Muscle of arm (tissue), 12 donors: ENCODE results near the gene PDE6A. TPM values are rescaled to one million over a fixed set of nuclear protein-coding genes. Genes with fewer than 3 reads are reported as not detected.
"Not testable (repeated sequence)": the region's sequence is repeated elsewhere in the genome, so short reads cannot be mapped to it uniquely, and the experiment has no call there.

Experiments used
- DNase-seq: peaks from one replicate; pipeline ENCODE4 v3.0.0-alpha.2; 2013
- polyA plus RNA-seq, 12 donors: library from polyadenylated mRNA; unstranded; fragments of 120-200 nt; gene quantifications; one replicate each; pipeline ENCODE4 v1.2.1, GENCODE V29; 2013; ENCODE audit not compliant: insufficient read length in 12 of 12

The PDE6A gene
- polyA plus RNA-seq, 12 donors, result 0.04 to 0.12 (median 0.07) TPM; not detected in 4

- DNase-seq, result no peak
Measured at GRCh38 chr5:149865746-149866145, 78.8 kb downstream of the PDE6A start.

- DNase-seq, result no peak
Measured at GRCh38 chr5:149863830-149864229, 80.8 kb downstream of the PDE6A start.

- DNase-seq, result no peak
Measured at GRCh38 chr5:149863176-149863575, 81.4 kb downstream of the PDE6A start.

- no peak for DNase-seq
Measured at GRCh38 chr5:149860801-149861322, 83.7 kb downstream of the PDE6A start.

- no peak for DNase-seq
Measured at GRCh38 chr5:149859746-149860145, 84.8 kb downstream of the PDE6A start.

GRCh38 chr5:149858481-149858880 is 86.1 kb downstream of the PDE6A start:
- DNase-seq, result not testable (repeated sequence)

GRCh38 chr5:149857499-149857898 is 87.1 kb downstream of the PDE6A start:
- peak; percentile 36 for DNase-seq

- no peak for DNase-seq
Measured at GRCh38 chr5:149855366-149855765, 89.2 kb downstream of the PDE6A start.

GRCh38 chr5:149854866-149855265 is 89.7 kb downstream of the PDE6A start:
- no peak for DNase-seq

GRCh38 chr5:149853701-149854100 is 90.9 kb downstream of the PDE6A start:
- DNase-seq, result no peak

GRCh38 chr5:149853331-149853648 is 91.3 kb downstream of the PDE6A start:
- no peak for DNase-seq

- peak; percentile 79 for DNase-seq
Measured at GRCh38 chr5:149852641-149853330, 91.8 kb downstream of the PDE6A start.

GRCh38 chr5:149851211-149851610 is 93.4 kb downstream of the PDE6A start:
- no peak for DNase-seq

GRCh38 chr5:149849966-149850910 is 94.4 kb downstream of the PDE6A start:
- DNase-seq, result no peak

GRCh38 chr5:149849280-149849965 is 95.2 kb downstream of the PDE6A start:
- no peak for DNase-seq

- no peak for DNase-seq
Measured at GRCh38 chr5:149847611-149848010, 97.0 kb downstream of the PDE6A start.

- no peak for DNase-seq
Measured at GRCh38 chr5:149846021-149846420, 98.6 kb downstream of the PDE6A start.

GRCh38 chr5:149845601-149846000 is 99.0 kb downstream of the PDE6A start:
- no peak for DNase-seq

GRCh38 chr5:149841851-149842793 is 102.5 kb downstream of the PDE6A start:
- DNase-seq, result no peak

GRCh38 chr5:149840226-149840825 is 104.3 kb downstream of the PDE6A start:
- no peak for DNase-seq

GRCh38 chr5:149839761-149840160 is 104.8 kb downstream of the PDE6A start:
- DNase-seq, result no peak
